Hindlimb muscle (tissue), 1 donor: ENCODE data around the gene SNN. TPM values are rescaled to one million over a fixed set of nuclear protein-coding genes. Genes with fewer than 3 reads are reported as not detected.

Experiments
- DNase-seq: peaks from one replicate; pipeline ENCODE4 v3.0.0-alpha.2; 2013
- polyA plus RNA-seq: library from polyadenylated mRNA; unstranded; fragments of 120-200 nt; gene quantifications from one replicate; pipeline ENCODE4 v1.2.1, GENCODE V29; 2013; ENCODE audit not compliant: insufficient read length

The SNN gene
- polyA plus RNA-seq, 1 donor, result 28.4 TPM

GRCh38 chr16:11705311-11706025 lies 37.2 kb downstream of the SNN start:
- DNase-seq, result no peak

GRCh38 chr16:11706180-11706742 lies 38.0 kb downstream of the SNN start:
- no peak for DNase-seq

DNA sequence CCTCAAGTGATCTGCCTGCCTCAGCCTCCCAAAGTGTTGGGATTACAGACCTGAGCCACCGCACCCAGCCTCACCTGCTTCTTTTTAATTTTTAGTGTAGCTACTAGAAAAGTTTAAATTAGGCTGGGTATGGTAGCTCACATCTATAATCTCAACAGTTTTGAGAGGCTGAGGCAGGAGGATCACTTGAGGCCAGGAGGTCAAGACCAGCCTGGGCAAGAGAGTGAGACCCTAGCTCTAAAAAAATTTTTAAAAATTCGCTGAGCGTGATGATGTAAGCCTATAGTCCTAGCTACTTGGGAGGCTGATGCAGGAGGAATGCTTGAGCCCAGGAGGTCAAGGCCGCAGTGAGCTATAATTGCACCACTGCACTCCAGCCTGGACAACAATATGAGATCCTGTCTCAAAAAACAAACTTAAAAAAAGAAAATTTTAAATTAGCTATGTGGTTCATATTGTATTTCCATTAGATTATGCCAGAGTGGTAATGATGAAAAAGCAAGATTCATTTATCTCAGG lies 39.5 kb downstream of the SNN start:
- DNase-seq, result no peak

- DNase-seq, result no peak
Observed at GRCh38 chr16:11708421-11708820, 40.2 kb downstream of the SNN start.

GRCh38 chr16:11711662-11712061 lies 43.4 kb downstream of the SNN start:
- DNase-seq, result no peak

DNA sequence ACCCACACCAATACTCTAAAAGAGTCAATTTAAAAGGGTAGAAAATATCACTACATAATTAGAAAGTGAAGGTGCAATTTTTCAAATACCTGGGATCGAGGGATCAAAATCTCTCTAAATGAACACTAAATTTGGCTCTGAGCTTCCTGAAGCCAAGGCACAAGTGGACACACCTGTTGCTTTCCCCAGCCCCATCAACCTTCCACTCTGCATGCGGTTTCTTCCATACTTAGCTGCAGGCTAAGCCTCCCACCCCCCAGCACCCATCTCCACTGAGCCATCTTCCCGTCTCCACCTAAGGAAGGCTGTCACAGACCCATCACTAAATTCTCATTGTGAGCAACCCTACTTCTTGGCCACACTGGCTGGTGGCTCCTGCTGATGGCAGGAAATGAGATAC lies 43.9 kb downstream of the SNN start:
- no peak for DNase-seq

DNA sequence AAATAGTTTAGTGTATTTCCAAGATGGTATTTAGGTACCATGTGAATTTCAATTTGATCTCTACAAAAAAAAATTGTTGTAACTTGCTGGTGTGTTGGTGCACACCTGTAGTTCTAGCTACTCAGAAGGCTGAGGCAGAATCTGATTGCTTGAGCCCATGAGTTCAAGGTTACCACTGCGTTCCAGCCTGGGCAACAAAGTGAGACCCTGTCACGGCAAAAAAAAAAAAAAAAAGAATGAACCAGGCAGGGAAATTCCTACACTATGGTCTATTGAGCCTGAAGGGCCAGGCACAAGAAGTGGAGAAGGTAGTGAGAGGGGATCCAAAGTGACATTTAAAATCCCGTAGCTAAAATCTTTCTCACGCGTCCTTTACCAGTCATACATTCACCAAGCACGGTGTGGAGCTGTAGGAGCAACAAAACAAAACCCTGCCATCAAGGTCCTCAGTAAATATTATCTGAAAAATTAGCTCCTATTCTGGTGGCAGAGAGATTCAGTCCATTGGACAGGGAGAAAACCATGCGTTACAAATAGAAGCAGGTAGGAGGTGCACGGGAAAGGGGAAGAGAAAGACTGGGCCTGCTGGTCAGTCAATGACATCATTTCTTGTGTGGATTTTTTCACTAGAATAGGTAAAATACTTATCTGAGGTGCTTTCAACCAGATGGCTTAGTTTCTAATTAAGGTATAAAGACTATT lies 47.1 kb downstream of the SNN start:
- DNase-seq, result no peak

- no peak for DNase-seq
Observed at GRCh38 chr16:11716336-11716735, 48.1 kb downstream of the SNN start.

DNA sequence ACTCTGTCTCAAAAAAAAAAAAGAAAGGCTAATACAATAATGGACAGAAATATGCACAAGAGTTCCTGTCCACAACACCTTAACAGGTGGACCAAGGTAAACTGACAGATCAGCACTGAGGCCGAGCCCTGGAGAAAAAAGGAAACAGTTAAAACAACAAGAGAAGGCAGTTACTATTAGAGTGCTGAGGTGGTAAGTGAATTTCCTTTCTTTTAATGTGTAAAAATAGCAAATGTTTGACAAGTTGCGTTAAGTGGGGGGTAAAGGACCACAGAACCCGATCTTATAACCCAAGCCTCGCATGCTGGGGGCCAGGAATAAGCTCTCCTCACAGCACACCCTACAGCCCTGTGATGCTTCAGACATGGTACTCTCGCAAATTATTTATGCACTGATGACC lies 49.6 kb downstream of the SNN start:
- DNase-seq, result no peak

DNA sequence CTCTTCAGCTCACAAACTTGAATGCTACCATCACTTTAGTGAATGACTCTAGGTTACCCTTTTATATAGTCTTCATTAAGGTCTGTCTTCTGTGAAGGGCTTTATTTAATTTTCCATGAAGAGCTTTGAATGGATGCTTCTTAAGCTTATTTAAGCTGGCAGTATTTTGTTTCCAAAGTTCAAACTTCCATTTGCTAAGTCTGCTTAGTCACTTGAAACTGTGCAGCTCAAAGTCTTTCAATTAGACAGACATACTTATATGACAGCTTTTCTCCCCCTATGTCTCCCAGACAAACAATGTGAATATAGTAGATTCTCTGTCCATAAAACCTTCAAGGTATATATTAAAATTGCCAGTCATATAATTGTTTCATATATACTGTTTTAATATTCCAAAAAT lies 50.9 kb downstream of the SNN start:
- no peak for DNase-seq

DNA sequence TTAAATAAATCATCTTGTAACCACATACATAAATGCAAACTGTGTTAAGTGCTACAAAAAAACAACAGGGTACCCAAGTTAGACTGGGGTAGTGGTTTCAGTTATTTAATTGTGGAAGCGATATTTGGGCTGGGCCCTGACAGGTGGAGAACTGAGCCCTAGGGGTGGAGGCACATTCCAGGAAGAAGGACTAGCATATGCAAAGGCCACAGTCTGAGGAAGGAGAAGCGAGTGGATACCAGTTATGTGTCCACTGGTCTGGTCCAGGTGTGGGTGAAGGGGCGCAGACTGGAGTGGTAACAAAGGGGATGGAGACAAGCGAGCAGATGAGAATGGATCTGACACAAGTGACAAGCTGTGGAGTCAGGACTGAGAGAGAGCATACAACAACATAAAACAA lies 51.5 kb downstream of the SNN start:
- DNase-seq, result no peak

DNA sequence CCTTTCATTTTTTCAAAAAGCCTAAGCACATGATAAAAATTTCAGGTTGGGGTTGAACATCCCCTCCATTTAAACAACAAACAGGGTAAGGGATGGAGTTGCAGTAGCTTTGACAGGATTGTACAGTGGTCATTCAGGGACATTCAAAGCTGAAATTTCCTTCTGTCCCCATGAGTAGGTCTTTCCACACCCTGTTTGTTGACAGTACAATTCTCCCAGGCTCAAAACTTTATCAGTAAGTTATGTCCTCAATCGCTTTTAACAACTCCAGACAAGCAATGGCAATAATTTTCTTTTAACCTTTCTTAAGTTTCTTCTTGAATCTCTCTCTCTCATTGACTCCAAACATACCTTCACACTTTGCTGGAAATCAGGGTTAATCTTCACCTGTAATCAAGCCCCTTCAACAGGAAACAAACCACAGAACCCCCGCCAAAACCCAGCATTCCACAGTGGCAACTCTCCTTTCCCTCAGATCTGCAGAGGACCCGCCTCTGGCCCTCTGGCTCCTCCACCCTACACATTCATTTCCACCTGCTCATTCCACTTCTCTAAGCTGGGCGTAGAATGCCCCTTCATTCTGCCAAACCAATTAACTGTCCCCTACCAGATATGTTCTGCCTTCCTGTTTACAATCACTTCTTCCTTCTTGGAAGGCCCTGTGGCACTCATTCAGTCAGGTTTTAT lies 53.7 kb downstream of the SNN start:
- DNase-seq, result no peak

DNA sequence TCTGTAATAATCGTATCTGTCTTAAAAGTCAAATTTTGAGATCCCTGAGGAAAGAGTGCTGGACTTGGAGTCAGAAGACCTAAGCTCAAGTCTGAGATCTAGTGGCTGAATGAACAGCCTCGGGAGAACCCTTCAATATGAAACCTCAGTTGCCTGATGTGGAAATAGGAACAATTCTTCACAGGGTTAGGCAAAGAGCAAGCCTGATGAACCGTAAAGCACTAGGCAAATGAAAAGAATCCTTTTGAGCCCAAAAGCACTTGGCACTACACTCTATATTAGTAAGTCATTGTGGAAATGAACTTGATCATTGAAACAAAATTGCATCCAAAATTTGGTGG lies 54.2 kb downstream of the SNN start:
- no peak for DNase-seq

GRCh38 chr16:11725457-11725856 lies 57.2 kb downstream of the SNN start:
- no peak for DNase-seq

- DNase-seq, result no peak
Observed at GRCh38 chr16:11726008-11726407, 57.8 kb downstream of the SNN start.

DNA sequence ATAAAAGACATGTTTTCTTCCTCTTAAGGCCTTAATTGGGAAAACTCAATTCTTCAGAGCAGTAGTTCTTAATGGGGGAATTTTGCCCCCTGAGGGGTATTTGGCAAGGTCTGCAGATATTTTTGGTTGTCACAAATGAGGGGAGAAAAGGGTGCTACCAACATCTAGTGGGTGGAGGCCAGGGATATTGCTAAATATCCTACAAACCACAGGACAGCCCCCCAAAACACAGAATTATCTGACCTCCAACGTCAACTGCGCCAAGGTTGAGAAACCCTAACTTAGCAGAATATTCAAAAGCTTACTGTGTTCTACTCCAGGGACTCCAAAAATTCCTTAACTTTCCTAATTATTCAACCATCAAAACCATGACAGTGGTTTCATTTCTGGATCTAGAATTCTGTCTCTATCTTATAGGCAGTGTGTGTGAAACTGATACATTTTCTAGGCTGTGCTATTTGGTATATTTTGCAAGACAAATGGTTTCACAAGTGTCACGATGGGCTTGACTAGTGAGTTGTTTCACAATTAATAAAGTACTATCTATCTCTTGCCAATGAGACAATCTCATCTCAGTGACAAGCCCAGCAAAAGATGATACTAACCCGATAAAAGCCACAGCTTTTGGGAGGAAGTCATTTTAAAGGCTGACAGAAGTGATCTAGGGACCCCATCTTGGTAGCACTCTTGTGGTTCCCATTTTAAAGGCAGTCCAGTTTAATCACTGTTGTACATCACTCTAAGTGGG lies 59.7 kb downstream of the SNN start:
- DNase-seq, result no peak

Other genes with a start within 250 kb of the SNN start
- gene LITAF, start 81.5 kb upstream of the SNN start, polyA plus RNA-seq, result 34.9 TPM
- gene TXNDC11, start 74.4 kb downstream of the SNN start, polyA plus RNA-seq, result 22.3 TPM
- gene ZC3H7A, start 128.8 kb downstream of the SNN start, polyA plus RNA-seq, result 43.0 TPM
- 321 TPM for gene RSL1D1, start 183.1 kb downstream of the SNN start, polyA plus RNA-seq
- 76.8 TPM for gene GSPT1, start 247.5 kb downstream of the SNN start, polyA plus RNA-seq